A673 (cell line): ENCODE data around the gene NLRC5. TPM values are rescaled to one million over a fixed set of nuclear protein-coding genes. Genes with fewer than 3 reads are reported as not detected.

Source experiments
- BruUV-seq: library from RNA; stranded (reverse); fragments of 400-500 nt; replicated peaks from 2 replicates; lab custom pipeline; 2021; lab: Mats Ljungman, UMichigan
- CTCF ChIA-PET: fragments of 300-600 bp; sonication (Branson Sonifier 250); formaldehyde crosslinking; loops from one replicate; lab custom pipeline; 2022; ENCODE audit warnings: antibody characterized with exemption; lab: Charles Lee
- POLR2A ChIA-PET: fragments of 300-600 bp; sonication (Branson Sonifier 250); formaldehyde crosslinking; loops from one replicate; lab custom pipeline; 2022; ENCODE audit warnings: antibody characterized with exemption; ENCODE audit not compliant: low non-redundant PET; lab: Charles Lee
- DNase-seq: peaks from one replicate; pipeline ENCODE4 v3.0.0-alpha.2; 2015; ENCODE audit warnings: low spot score
- H3K27ac ChIP-seq: fragments of 200-600 bp; sonication (generic); 2 replicates; pipeline ENCODE4 v1.5.1; 2016; ENCODE audit warnings: mixed run types, low read depth, mild to moderate bottlenecking, mixed read lengths, antibody characterized with exemption, low read length; ENCODE audit not compliant: poor library complexity, severe bottlenecking
- H3K27me3 ChIP-seq: fragments of 200-600 bp; sonication (generic); replicated peaks from 2 replicates; pipeline ENCODE4 v1.6.1; 2017; ENCODE audit warnings: mixed run types, low read depth, mild to moderate bottlenecking, mixed read lengths, antibody characterized with exemption, low read length; ENCODE audit not compliant: insufficient read depth, poor library complexity
- H3K36me3 ChIP-seq: fragments of 200-600 bp; sonication (generic); 2 replicates; pipeline ENCODE4 v1.6.1; 2016; ENCODE audit warnings: mixed run types, mild to moderate bottlenecking, mixed read lengths, antibody characterized with exemption, low read length; ENCODE audit not compliant: insufficient read depth, poor library complexity, severe bottlenecking
- H3K4me1 ChIP-seq: fragments of 200-600 bp; sonication (generic); 2 replicates; pipeline ENCODE4 v1.6.1; 2017; ENCODE audit warnings: mixed run types, mild to moderate bottlenecking, mixed read lengths, antibody characterized with exemption, low read length; ENCODE audit not compliant: insufficient read depth, poor library complexity, severe bottlenecking
- H3K4me3 ChIP-seq: fragments of 200-600 bp; sonication (generic); 2 replicates; pipeline ENCODE4 v1.5.1; 2016; ENCODE audit warnings: low read depth, mixed run types, mild to moderate bottlenecking, mixed read lengths, low read length; ENCODE audit not compliant: poor library complexity, severe bottlenecking
- H3K9me3 ChIP-seq: fragments of 200-600 bp; sonication (generic); 2 replicates; pipeline ENCODE4 v1.6.1; 2016; ENCODE audit warnings: mixed run types, low read depth, mild to moderate bottlenecking, mixed read lengths, antibody characterized with exemption, low read length; ENCODE audit not compliant: poor library complexity, severe bottlenecking
- CTCF ChIP-seq: fragments of 300-800, 200-600 bp; sonication (generic); conservative IDR thresholded peaks from 2 replicates; pipeline ENCODE4 v1.5.1; 2017; ENCODE audit warnings: low read depth, mild to moderate bottlenecking, antibody characterized with exemption, low read length, moderate library complexity, mixed read lengths
- EZH2 ChIP-seq: fragments of 200-600 bp; sonication (generic); IDR thresholded peaks from 2 replicates; pipeline ENCODE4 v1.6.1; 2017; ENCODE audit warnings: borderline replicate concordance, low read depth, mild to moderate bottlenecking, mixed read lengths, antibody characterized with exemption, low read length; ENCODE audit not compliant: poor library complexity, severe bottlenecking
- intact Hi-C: fragments of 100-400 bp; cut with micrococcal nuclease; formaldehyde crosslinking; loops from one replicate; pipeline ENCODE4 v1.10.0; 2022; ENCODE audit not compliant: unreplicated experiment
- total RNA-seq: library from RNA; stranded (reverse); gene quantifications from 2 replicates; pipeline ENCODE4 v1.2.3, GENCODE V29; 2021

Gene NLRC5
- total RNA-seq, 1 experiment from 2014 or later: 13.1 TPM

- no peaks in the 10 kb centered on the region for H3K27me3 ChIP-seq
- TF ChIP-seq CTCF (peak; percentile 98), EZH2 (no peak)
- intact Hi-C loops: loop anchor here (1.0 to 5.0 kb wide), 3 partner anchors 84 to 333 kb away; no protein-coding TSS in a partner anchor
- ChIA-PET CTCF (interaction anchor here (0.5 to 1.3 kb wide), 8 partner anchors 8 to 333 kb away, joined by 3 to 7 read pairs (median 4); partner anchors contain the start of genes CPNE2 and PSME3IP1), POLR2A (no interaction called here)
- H3K4me3 ChIP-seq: no peak overlapping the region
- H3K4me1 ChIP-seq: no peaks in the 10 kb centered on the region
- no TSS peak for BruUV-seq
- H3K36me3 ChIP-seq: no peaks in the 10 kb centered on the region
- H3K27ac ChIP-seq: no peak overlapping the region
- no peaks in the 10 kb centered on the region for H3K9me3 ChIP-seq
- DNase-seq: peak; percentile 87
These were observed 95.0 kb downstream of the NLRC5 start for GRCh38 chr16:57084257-57084770.

GRCh38 chr16:57084996-57085395, 95.6 kb downstream of the NLRC5 start:
- CTCF ChIA-PET: interaction anchor here (0.5 to 1.3 kb wide), 6 partner anchors 7 to 332 kb away, joined by 3 to 7 read pairs (median 4); partner anchors contain the start of gene CPNE2
- TF ChIP-seq CTCF (no peak), EZH2 (no peak)
- H3K9me3 ChIP-seq: no peaks in the 10 kb centered on the region
- no peaks in the 10 kb centered on the region for H3K27me3 ChIP-seq
- BruUV-seq: no TSS peak
- no peak for DNase-seq
- no peaks in the 10 kb centered on the region for H3K4me1 ChIP-seq
- no peaks in the 10 kb centered on the region for H3K36me3 ChIP-seq
- H3K4me3 ChIP-seq: no peak overlapping the region
- POLR2A ChIA-PET: no interaction called here
- intact Hi-C loops: loop anchor here (1.0 to 5.0 kb wide), 3 partner anchors 83 to 332 kb away; no protein-coding TSS in a partner anchor
- no peak overlapping the region for H3K27ac ChIP-seq

- ChIA-PET CTCF (interaction anchor here (0.7 kb wide), 1 partner anchor 11 kb away, joined by 3 read pairs; no protein-coding TSS in a partner anchor), POLR2A (no interaction called here)
- no TSS peak for BruUV-seq
- no peak overlapping the region for H3K4me3 ChIP-seq
- no peaks in the 10 kb centered on the region for H3K4me1 ChIP-seq
- intact Hi-C loops: no loop called here
- no peaks in the 10 kb centered on the region for H3K36me3 ChIP-seq
- DNase-seq: no peak
- TF ChIP-seq EZH2: no peak
- TF ChIP-seq CTCF: no peak
- no peak overlapping the region for H3K27ac ChIP-seq
- no peaks in the 10 kb centered on the region for H3K27me3 ChIP-seq
- no peaks in the 10 kb centered on the region for H3K9me3 ChIP-seq
These were observed 97.6 kb downstream of the NLRC5 start for GRCh38 chr16:57087003-57087402.
